ENCODE data around the gene PHOX2B. TPM values are rescaled to one million over a fixed set of nuclear protein-coding genes. Genes with fewer than 3 reads are reported as not detected.

Gene PHOX2B
- total and polyA plus RNA-seq, 9 donors: 0.05 to 0.58 (median 0.28) TPM; not detected in 6

- WGBS (ENCODE audit: insufficient coverage): no CpG with 5 or more reads among the region's 3 CpGs
- Histone ChIP-seq H3K27ac (ENCODE audit: low read length) (no peak overlapping the region), H3K9me3 (replicated peaks; ENCODE audit: control insufficient read depth, low read depth, low read length) (no peaks in the 10 kb centered on the region), H3K27me3 (ENCODE audit: control insufficient read depth, insufficient read depth, low read length) (peaks cover 8% of the 10 kb centered on the region), H3K4me1 (ENCODE audit: control insufficient read depth, insufficient read depth, low read length) (no peaks in the 10 kb centered on the region), H3K36me3 (ENCODE audit: control insufficient read depth, insufficient read depth, low read length) (no peaks in the 10 kb centered on the region), H3K4me3 (ENCODE audit: low read length) (no peak overlapping the region)
- no peak for DNase-seq
These were observed 27.9 kb upstream of the PHOX2B start for GRCh38 chr4:41776466-41776865.

DNA sequence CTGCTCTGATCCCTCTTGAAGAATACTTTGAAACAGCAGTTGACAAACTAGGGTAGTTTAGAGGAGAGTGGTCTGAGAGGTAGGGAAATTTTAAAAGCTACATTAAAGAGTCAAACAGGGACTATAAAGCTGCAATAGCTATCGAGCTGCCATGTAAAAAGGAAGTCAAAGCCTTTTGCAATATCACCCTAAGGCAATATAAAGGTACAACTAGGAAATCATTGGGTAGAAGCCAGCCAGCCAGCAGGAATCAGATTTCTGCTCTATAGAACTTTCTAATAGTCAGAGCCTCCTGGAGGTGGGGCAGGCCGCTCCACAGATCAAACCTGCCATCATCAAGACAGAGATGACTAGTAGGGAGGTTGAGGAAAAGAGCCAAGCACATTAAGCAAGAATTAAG is 15.2 kb upstream of the PHOX2B start:
- Histone ChIP-seq H3K36me3 (ENCODE audit: control insufficient read depth, insufficient read depth, low read length) (no peaks in the 10 kb centered on the region), H3K9me3 (replicated peaks; ENCODE audit: control insufficient read depth, low read depth, low read length) (no peaks in the 10 kb centered on the region), H3K4me1 (ENCODE audit: control insufficient read depth, insufficient read depth, low read length) (no peaks in the 10 kb centered on the region), H3K4me3 (ENCODE audit: low read length) (no peak overlapping the region), H3K27me3 (ENCODE audit: control insufficient read depth, insufficient read depth, low read length) (peaks cover 12% of the 10 kb centered on the region), H3K27ac (ENCODE audit: low read length) (no peak overlapping the region)
- no CpG with 5 or more reads among the region's 2 CpGs for WGBS (ENCODE audit: insufficient coverage)
- no peak for DNase-seq

GRCh38 chr4:41758884-41759283 is 10.4 kb upstream of the PHOX2B start:
- Histone ChIP-seq H3K4me3 (ENCODE audit: low read length) (no peak overlapping the region), H3K27ac (ENCODE audit: low read length) (no peak overlapping the region), H3K36me3 (ENCODE audit: control insufficient read depth, insufficient read depth, low read length) (no peaks in the 10 kb centered on the region), H3K4me1 (ENCODE audit: control insufficient read depth, insufficient read depth, low read length) (no peaks in the 10 kb centered on the region), H3K9me3 (replicated peaks; ENCODE audit: control insufficient read depth, low read depth, low read length) (no peaks in the 10 kb centered on the region), H3K27me3 (ENCODE audit: control insufficient read depth, insufficient read depth, low read length) (peaks cover 37% of the 10 kb centered on the region)
- no peak for DNase-seq

DNA sequence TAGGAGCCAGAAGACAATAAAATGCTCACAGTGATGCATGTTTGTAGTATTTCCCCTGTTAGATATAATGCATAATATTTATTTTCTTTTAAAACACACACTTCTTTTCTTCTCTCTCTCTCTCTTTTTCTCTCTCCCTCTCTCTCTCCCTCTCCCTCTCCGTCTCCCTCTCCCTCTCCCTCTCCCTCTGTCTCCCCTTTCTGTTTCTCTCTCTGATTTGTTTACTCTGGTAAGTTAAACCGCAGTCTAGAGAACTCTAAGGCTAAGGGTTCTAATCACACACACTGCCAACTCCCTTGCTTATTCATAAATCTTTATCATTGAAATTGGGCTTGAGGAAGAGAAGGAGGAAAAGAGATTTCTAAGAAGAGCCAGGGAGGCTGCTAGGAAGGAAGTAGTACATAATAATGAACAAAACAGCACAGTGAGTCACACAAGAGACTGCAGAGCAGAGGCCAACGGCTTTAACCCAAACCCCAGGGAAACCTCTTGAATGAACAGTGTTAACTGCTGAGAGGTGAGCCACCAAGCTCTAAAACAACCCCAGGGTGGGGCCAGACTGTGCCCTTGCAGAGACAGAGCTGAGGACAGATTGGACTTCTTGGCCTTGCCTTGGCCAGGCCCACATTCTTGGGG is 9.1 kb upstream of the PHOX2B start:
- H3K4me3 ChIP-seq (ENCODE audit: low read length): no peak overlapping the region
- no peak for DNase-seq
- H3K27me3 ChIP-seq (ENCODE audit: control insufficient read depth, insufficient read depth, low read length): peaks cover 45% of the 10 kb centered on the region
- WGBS (ENCODE audit: insufficient coverage): no CpG with 5 or more reads among the region's 3 CpGs
- no peaks in the 10 kb centered on the region for H3K9me3 ChIP-seq (replicated peaks; ENCODE audit: control insufficient read depth, low read depth, low read length)
- H3K27ac ChIP-seq (ENCODE audit: low read length): no peak overlapping the region
- H3K4me1 ChIP-seq (ENCODE audit: control insufficient read depth, insufficient read depth, low read length): no peaks in the 10 kb centered on the region
- no peaks in the 10 kb centered on the region for H3K36me3 ChIP-seq (ENCODE audit: control insufficient read depth, insufficient read depth, low read length)

DNA sequence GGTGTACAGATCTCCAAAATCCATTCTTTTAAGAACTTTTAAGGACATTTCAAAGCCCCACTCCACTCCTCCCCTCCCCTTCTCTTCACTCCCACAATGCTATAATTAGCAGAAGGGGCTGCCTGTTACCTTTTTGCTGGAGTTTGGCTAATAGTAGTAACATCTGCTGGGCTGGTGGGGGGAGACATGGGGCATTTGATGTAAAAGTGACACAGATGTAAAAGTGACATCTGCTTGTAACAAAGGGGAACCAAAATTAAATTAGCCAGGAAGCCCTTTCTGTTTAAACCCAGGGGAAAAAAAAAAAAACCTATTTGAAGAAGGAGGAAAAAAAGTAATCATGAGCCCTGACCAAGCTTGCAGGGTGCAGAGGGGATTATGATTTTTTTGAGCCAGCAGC is 5.4 kb upstream of the PHOX2B start:
- Histone ChIP-seq H3K4me1 (ENCODE audit: control insufficient read depth, insufficient read depth, low read length) (no peaks in the 10 kb centered on the region), H3K9me3 (replicated peaks; ENCODE audit: control insufficient read depth, low read depth, low read length) (no peaks in the 10 kb centered on the region), H3K27ac (ENCODE audit: low read length) (no peak overlapping the region), H3K36me3 (ENCODE audit: control insufficient read depth, insufficient read depth, low read length) (no peaks in the 10 kb centered on the region), H3K4me3 (ENCODE audit: low read length) (no peak overlapping the region), H3K27me3 (ENCODE audit: control insufficient read depth, insufficient read depth, low read length) (peaks cover 70% of the 10 kb centered on the region)
- no peak for DNase-seq

DNA sequence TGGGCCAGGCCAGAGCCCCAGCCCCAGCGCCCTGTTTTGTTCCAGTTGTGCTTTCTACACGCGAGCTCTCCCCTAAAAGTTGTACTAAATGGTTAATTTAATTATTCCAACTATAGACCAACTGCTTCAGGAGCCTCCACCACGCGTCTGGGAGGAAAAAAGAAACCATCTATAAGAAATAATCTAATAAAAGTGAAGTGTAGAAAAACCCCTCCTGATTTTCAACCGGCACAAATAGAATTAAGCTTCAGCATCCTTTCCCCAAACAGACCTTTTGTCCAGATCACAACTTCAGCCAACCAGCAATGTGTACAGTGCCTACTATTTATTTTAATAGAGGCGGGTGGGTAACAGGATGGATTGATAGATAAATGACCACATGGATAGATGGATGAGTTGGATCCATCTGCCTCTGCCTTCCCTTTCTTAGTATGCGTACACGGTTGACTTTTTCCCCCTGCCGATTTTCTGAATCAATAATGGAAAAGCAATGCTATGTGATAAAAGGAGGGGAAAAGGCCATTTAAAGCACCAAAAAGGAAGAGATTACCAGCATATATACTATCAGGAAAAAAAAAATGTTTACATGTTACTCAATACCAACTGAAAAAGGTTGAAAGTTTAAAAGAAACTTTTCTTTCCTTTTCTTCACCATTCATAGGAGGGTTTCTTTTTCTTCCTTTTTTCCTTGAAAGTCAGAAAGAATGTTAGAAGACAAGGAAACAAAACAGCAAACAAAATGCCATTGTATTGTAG is 3.7 kb upstream of the PHOX2B start:
- H3K27me3 ChIP-seq (ENCODE audit: control insufficient read depth, insufficient read depth, low read length): peaks cover 81% of the 10 kb centered on the region
- WGBS (ENCODE audit: insufficient coverage): no CpG with 5 or more reads among the region's 10 CpGs
- H3K36me3 ChIP-seq (ENCODE audit: control insufficient read depth, insufficient read depth, low read length): no peaks in the 10 kb centered on the region

GRCh38 chr4:41751449-41752061 is 3.0 kb upstream of the PHOX2B start:
- H3K9me3 ChIP-seq (replicated peaks; ENCODE audit: control insufficient read depth, low read depth, low read length): no peaks in the 10 kb centered on the region
- no peaks in the 10 kb centered on the region for H3K36me3 ChIP-seq (ENCODE audit: control insufficient read depth, insufficient read depth, low read length)
- peaks cover 5% of the 10 kb centered on the region for H3K4me1 ChIP-seq (ENCODE audit: control insufficient read depth, insufficient read depth, low read length)
- WGBS (ENCODE audit: insufficient coverage): under 1% methylated on average over 25 of the region's 34 CpGs
- no peak overlapping the region for H3K4me3 ChIP-seq (ENCODE audit: low read length)
- no peak for DNase-seq
- H3K27ac ChIP-seq (ENCODE audit: low read length): no peak overlapping the region
- peaks cover 85% of the 10 kb centered on the region for H3K27me3 ChIP-seq (ENCODE audit: control insufficient read depth, insufficient read depth, low read length)

More for the DNA sequence above, 3.7 kb upstream of the PHOX2B start:
- no peak overlapping the region for H3K27ac ChIP-seq (ENCODE audit: low read length)
- H3K9me3 ChIP-seq (replicated peaks; ENCODE audit: control insufficient read depth, low read depth, low read length): no peaks in the 10 kb centered on the region
- H3K4me3 ChIP-seq (ENCODE audit: low read length): no peak overlapping the region
- peaks cover 3% of the 10 kb centered on the region for H3K4me1 ChIP-seq (ENCODE audit: control insufficient read depth, insufficient read depth, low read length)
- DNase-seq: no peak

DNA sequence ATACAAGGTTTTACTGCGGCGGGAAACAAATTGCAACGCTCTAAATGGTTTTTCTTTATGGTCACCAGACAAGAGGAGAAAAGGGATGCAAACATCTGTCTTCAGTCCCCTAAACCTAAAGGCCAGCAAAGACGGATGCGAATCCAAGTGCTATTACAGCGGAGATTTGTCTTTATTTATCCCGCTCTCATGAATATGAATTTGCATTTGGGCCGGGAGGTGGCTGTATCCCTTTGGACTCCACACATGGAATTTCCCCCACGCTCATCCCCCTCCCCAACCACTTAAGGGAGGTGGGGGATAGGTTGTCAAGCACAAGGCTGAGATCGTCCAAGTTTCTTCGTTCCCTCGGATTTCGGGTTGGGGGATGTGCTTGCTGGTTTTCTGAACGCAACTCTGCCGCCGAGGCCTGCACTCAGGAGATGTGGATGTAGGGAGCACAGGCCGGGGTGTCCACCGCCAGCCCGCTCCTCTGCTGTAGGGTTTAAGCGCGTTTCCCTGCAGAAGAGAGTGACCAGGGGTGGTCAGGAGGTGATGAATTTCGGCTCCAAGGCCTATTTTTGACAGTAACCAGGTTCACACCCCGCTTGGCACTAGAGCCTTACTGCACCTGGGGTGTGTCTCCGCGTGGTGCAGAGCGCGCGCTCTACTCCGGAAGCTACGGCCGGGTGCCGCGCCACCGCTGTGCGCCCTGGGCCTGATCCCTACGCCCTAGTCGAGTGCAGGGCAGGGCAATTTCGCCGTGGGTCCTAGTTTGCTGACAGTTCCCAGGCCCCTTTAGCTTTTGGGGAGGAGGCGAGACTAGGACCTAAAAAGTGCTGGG is 2.3 kb upstream of the PHOX2B start:
- H3K36me3 ChIP-seq (ENCODE audit: control insufficient read depth, insufficient read depth, low read length): no peaks in the 10 kb centered on the region
- 2% methylated on average over 31 of the region's 40 CpGs for WGBS (ENCODE audit: insufficient coverage)
- DNase-seq: no peak
- no peak overlapping the region for H3K27ac ChIP-seq (ENCODE audit: low read length)
- H3K4me1 ChIP-seq (ENCODE audit: control insufficient read depth, insufficient read depth, low read length): peaks cover 11% of the 10 kb centered on the region
- peaks cover 87% of the 10 kb centered on the region for H3K27me3 ChIP-seq (ENCODE audit: control insufficient read depth, insufficient read depth, low read length)
- no peaks in the 10 kb centered on the region for H3K9me3 ChIP-seq (replicated peaks; ENCODE audit: control insufficient read depth, low read depth, low read length)
- no peak overlapping the region for H3K4me3 ChIP-seq (ENCODE audit: low read length)

DNA sequence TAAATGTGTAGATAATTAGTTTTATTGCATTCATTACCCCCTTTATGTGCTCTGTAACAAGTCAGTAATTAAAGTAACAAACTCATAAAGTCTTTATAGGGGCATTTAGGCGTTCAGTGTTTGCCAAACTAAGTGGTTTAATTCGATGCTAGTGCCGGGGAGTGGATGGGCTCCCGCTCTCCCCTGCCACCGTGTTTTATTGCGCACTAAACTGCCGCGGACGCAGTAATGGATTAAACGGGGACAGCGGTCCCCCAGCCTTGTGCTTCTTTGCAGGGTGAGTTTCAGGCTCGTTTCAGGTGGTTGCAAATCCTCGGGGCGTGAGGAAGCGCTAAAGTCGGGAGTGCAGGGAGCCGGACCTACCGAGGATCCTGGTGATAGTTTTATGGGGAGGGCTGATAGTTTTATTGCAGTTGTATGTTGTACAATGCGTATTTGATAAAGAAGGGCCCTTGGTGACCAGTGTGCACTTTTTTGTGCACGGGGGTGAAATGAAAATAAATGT is 1.6 kb upstream of the PHOX2B start:
- peaks cover 11% of the 10 kb centered on the region for H3K4me1 ChIP-seq (ENCODE audit: control insufficient read depth, insufficient read depth, low read length)
- no peak overlapping the region for H3K4me3 ChIP-seq (ENCODE audit: low read length)
- peaks cover 2% of the 10 kb centered on the region for H3K9me3 ChIP-seq (replicated peaks; ENCODE audit: control insufficient read depth, low read depth, low read length)
- no peak for DNase-seq
- H3K27me3 ChIP-seq (ENCODE audit: control insufficient read depth, insufficient read depth, low read length): peaks cover 91% of the 10 kb centered on the region
- H3K27ac ChIP-seq (ENCODE audit: low read length): no peak overlapping the region
- no peaks in the 10 kb centered on the region for H3K36me3 ChIP-seq (ENCODE audit: control insufficient read depth, insufficient read depth, low read length)
- WGBS (ENCODE audit: insufficient coverage): 4% methylated on average over 19 of the region's 20 CpGs

- H3K9me3 ChIP-seq (replicated peaks; ENCODE audit: control insufficient read depth, low read depth, low read length): peaks cover 2% of the 10 kb centered on the region
- H3K4me1 ChIP-seq (ENCODE audit: control insufficient read depth, insufficient read depth, low read length): peaks cover 11% of the 10 kb centered on the region
- no peak overlapping the region for H3K27ac ChIP-seq (ENCODE audit: low read length)
- 11% methylated on average over 6 of the region's 12 CpGs for whole genome bisulfite sequencing (ENCODE audit: insufficient coverage)
- DNase-seq: no peak
- H3K36me3 ChIP-seq (ENCODE audit: control insufficient read depth, insufficient read depth, low read length): no peaks in the 10 kb centered on the region
- peaks cover 92% of the 10 kb centered on the region for H3K27me3 ChIP-seq (ENCODE audit: control insufficient read depth, insufficient read depth, low read length)
- no peak overlapping the region for H3K4me3 ChIP-seq (ENCODE audit: low read length)
These were observed 1.1 kb upstream of the PHOX2B start for GRCh38 chr4:41749631-41750039.

All from muscle of leg (tissue), 11 donors.